Liver (tissue), 9 donors: ENCODE measurements around the gene SCNN1B. TPM values are rescaled to one million over a fixed set of nuclear protein-coding genes. Genes with fewer than 3 reads are reported as not detected.

Experiments used
- DNase-seq: peaks from one replicate; pipeline ENCODE4 v3.0.0-alpha.2; 2017; ENCODE audit warnings: low spot score
- H3K27ac ChIP-seq, 2 donors: one replicate each; pipeline ENCODE4 v1.7.0; 2013; ENCODE audit warnings: inconsistent platforms in 2 of 2, low read length in 2 of 2, control low read depth in 1 of 2, low read depth in 1 of 2, mild to moderate bottlenecking in 1 of 2
- H3K27me3 ChIP-seq, 4 donors: one replicate each; pipeline versions ENCODE4 v1.6.1 to v1.7.0; 2013; ENCODE audit warnings: low read length in 3 of 4, inconsistent platforms in 1 of 4, mild to moderate bottlenecking in 1 of 4, moderate library complexity in 1 of 4; ENCODE audit not compliant: control insufficient read depth in 4 of 4, insufficient read depth in 4 of 4
- H3K36me3 ChIP-seq, 4 donors: one replicate each; pipeline versions ENCODE4 v1.6.1 to v1.7.0; 2013; ENCODE audit warnings: low read length in 3 of 4, mild to moderate bottlenecking in 3 of 4, low read depth in 1 of 4, moderate library complexity in 1 of 4; ENCODE audit not compliant: control insufficient read depth in 4 of 4, insufficient read depth in 3 of 4
- H3K4me1 ChIP-seq, 4 donors: one replicate each; pipeline versions ENCODE4 v1.6.1 to v1.7.0; 2013; ENCODE audit warnings: low read length in 3 of 4, mild to moderate bottlenecking in 3 of 4, moderate library complexity in 1 of 4; ENCODE audit not compliant: control insufficient read depth in 4 of 4, insufficient read depth in 4 of 4
- H3K4me3 ChIP-seq, 3 donors: one replicate each; pipeline versions ENCODE4 v1.6.1 to v1.7.0; 2013; ENCODE audit warnings: low read length in 3 of 3, control low read depth in 1 of 3, low read depth in 1 of 3, mild to moderate bottlenecking in 1 of 3
- H3K9ac ChIP-seq, 2 donors: one replicate each; pipeline ENCODE4 v1.7.0; 2013; ENCODE audit warnings: low read length in 2 of 2, mild to moderate bottlenecking in 2 of 2, moderate library complexity in 2 of 2, control low read depth in 1 of 2, low read depth in 1 of 2
- H3K9me3 ChIP-seq, 4 donors: one replicate each; pipeline versions ENCODE4 v1.6.1 to v1.7.0; 2013; ENCODE audit warnings: low read length in 3 of 4; ENCODE audit not compliant: control insufficient read depth in 4 of 4
- EGR1 ChIP-seq, 2 donors: IDR thresholded peaks; 2 replicates each; pipeline ENCODE4 v1.6.1; 2016 to 2018; ENCODE audit warnings: antibody characterized with exemption in 2 of 2, low read depth in 2 of 2
- FOXA1 ChIP-seq: IDR thresholded peaks from 2 replicates; pipeline ENCODE4 v1.6.1; 2016; ENCODE audit warnings: antibody characterized with exemption
- FOXA2 ChIP-seq: IDR thresholded peaks from 2 replicates; pipeline ENCODE4 v1.6.1; 2016; ENCODE audit warnings: antibody characterized with exemption
- GABPA ChIP-seq, 2 donors: IDR thresholded peaks in 1 of 2; conservative IDR thresholded peaks in 1 of 2; 2 replicates each; pipeline ENCODE4 v1.6.1; 2016; ENCODE audit warnings: antibody characterized with exemption in 2 of 2, mild to moderate bottlenecking in 1 of 2, moderate library complexity in 1 of 2
- HNF4A ChIP-seq, 2 donors: conservative IDR thresholded peaks; 2 replicates each; pipeline ENCODE4 v1.6.1; 2016; ENCODE audit warnings: antibody characterized with exemption in 2 of 2, mild to moderate bottlenecking in 2 of 2
- HNF4G ChIP-seq: IDR thresholded peaks from 2 replicates; pipeline ENCODE4 v1.6.1; 2016; ENCODE audit warnings: antibody characterized with exemption
- JUND ChIP-seq, 2 donors: IDR thresholded peaks; 2 replicates each; pipeline ENCODE4 v1.6.1; 2016; ENCODE audit warnings: antibody characterized with exemption in 2 of 2
- NR2F2 ChIP-seq: IDR thresholded peaks from 2 replicates; pipeline ENCODE4 v1.6.1; 2016; ENCODE audit warnings: antibody characterized with exemption
- RAD21 ChIP-seq, 2 donors: IDR thresholded peaks; 2 replicates each; pipeline ENCODE4 v1.6.1; 2016; ENCODE audit warnings: antibody characterized with exemption in 2 of 2, mild to moderate bottlenecking in 2 of 2
- RXRA ChIP-seq, 2 donors: IDR thresholded peaks; 2 replicates each; pipeline ENCODE4 v1.6.1; 2017 to 2018; ENCODE audit warnings: antibody characterized with exemption in 2 of 2, mild to moderate bottlenecking in 1 of 2
- SP1 ChIP-seq: IDR thresholded peaks from 2 replicates; pipeline ENCODE4 v1.6.1; 2018; ENCODE audit warnings: antibody characterized with exemption, mild to moderate bottlenecking
- TAF1 ChIP-seq: conservative IDR thresholded peaks from 2 replicates; pipeline ENCODE4 v1.6.1; 2016; ENCODE audit warnings: antibody characterized with exemption, mild to moderate bottlenecking
- YY1 ChIP-seq: IDR thresholded peaks from 2 replicates; pipeline ENCODE4 v1.6.1; 2016; ENCODE audit warnings: antibody characterized with exemption, mild to moderate bottlenecking
- WGBS: extraction: QIAGEN DNeasy Blood & Tissue Kit; methylation state at CpG from one replicate; pipeline ENCODE4 v1.1.7; 2013; 5-methylcytosine and 5-hydroxymethylcytosine counted together
- polyA plus RNA-seq, 2 donors: library from polyadenylated mRNA; stranded (reverse) in 1 of 2; unstranded in 1 of 2; fragments of 200-250 nt in 1 of 2; fragments of >200 nt in 1 of 2; fragmentation: Nextera tagmentation in 1 of 2; extraction: Ambion mirVana in 1 of 2; gene quantifications; one replicate each; pipeline versions ENCODE4 v1.2.1 to v1.2.3, GENCODE V29; 2013 to 2015
- total RNA-seq, 2 donors: library from RNA; depleted of rRNA; stranded (reverse); fragments of >200 nt; gene quantifications; one replicate each; pipeline ENCODE4 v1.2.3, GENCODE V29; 2014
- TF ChIP-seq, protein P1 (sequence below): fragments of 150-350 bp; IDR thresholded peaks from 2 replicates; pipeline ENCODE4 v1.5.1; 2017; ENCODE audit warnings: improper control_type of control experiment, low read depth, low read length; ENCODE audit not compliant: missing input control
- TF ChIP-seq, protein P2 (sequence below): IDR thresholded peaks from 2 replicates; pipeline ENCODE4 v1.6.1; 2016; ENCODE audit warnings: antibody characterized with exemption, mild to moderate bottlenecking
- TF ChIP-seq, protein P3 (sequence below): IDR thresholded peaks from 2 replicates; pipeline ENCODE4 v1.6.1; 2016; ENCODE audit warnings: antibody characterized with exemption
- TF ChIP-seq, protein P4 (sequence below): IDR thresholded peaks from 2 replicates; pipeline ENCODE4 v1.6.1; 2016; ENCODE audit warnings: antibody characterized with exemption
- TF ChIP-seq, protein P5 (sequence below): IDR thresholded peaks from 2 replicates; pipeline ENCODE4 v1.6.1; 2016; ENCODE audit warnings: antibody characterized with exemption
- donor health status: healthy.
- donor health status: healthy.
- donor health status: healthy.
- donor health status: healthy.
- donor health status: healthy.

The SCNN1B gene
- total and polyA plus RNA-seq, 4 donors: 0.08 to 0.17 (median 0.14) TPM; not detected in 1

DNA sequence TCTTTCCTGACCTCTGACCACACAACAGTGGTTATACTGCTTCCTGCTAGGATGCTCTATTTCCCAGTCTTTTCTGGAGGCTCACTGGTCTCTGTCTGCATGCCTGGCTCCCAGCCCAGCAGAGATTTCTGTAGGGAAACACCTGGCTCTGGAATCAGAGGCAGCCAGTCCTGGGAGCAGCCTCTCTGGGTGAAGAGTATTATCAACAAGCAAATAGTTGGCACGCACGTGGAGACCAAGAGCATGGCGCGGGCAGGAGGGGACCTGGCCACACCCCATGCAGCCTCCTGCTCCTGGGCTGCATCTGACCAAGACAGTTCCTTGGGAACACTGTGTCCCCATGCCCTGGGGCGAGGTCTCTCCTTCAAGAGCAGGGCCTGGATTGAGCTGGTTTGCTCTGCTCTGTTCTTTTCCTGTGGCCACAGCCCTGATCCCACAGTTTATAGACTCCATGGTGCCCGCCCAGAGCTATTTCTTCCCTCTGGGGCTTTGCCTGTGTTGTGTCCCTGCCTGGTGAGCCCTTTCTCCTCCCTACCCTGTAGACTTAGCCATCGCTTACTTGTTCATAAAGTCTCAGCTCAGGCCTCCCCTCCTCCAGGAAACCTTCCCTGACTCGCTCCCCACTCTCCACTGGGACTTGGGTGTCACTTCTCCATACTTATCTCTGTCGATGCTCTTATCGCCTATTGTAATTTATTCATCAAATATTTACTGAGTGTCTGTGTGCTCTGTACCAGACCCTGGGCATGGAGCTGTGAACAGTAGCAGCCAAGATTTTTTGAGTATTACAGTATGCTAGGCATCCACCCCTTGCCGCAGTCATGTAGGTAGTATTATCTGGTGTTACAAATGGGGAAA lies 60.6 kb downstream of the SCNN1B start:
- 53% methylated on average over 11 of the region's 11 CpGs for WGBS
- H3K36me3 ChIP-seq: no peaks in the 10 kb centered on the region
- no peaks in the 10 kb centered on the region for H3K9me3 ChIP-seq
- DNase-seq: no peak
- TF ChIP-seq TAF1 (no peak), HNF4A (conservative IDR thresholded peaks at IDR 0.05) (no peak), EGR1 (IDR thresholded peaks at IDR 0.05; ENCODE audit: low read depth in 2 of 2) (no peak), YY1 (no peak), JUND (IDR thresholded peaks at IDR 0.05) (no peak), RXRA (IDR thresholded peaks at IDR 0.05) (no peak), FOXA1 (no peak), FOXA2 (no peak), GABPA (IDR thresholded peaks at IDR 0.05 in 1 of 2, conservative IDR thresholded peaks at IDR 0.05 in 1 of 2) (no peak), SP1 (no peak), NR2F2 (no peak), RAD21 (IDR thresholded peaks at IDR 0.05) (no peak), HNF4G (no peak)
- TF ChIP-seq, protein P1, sequence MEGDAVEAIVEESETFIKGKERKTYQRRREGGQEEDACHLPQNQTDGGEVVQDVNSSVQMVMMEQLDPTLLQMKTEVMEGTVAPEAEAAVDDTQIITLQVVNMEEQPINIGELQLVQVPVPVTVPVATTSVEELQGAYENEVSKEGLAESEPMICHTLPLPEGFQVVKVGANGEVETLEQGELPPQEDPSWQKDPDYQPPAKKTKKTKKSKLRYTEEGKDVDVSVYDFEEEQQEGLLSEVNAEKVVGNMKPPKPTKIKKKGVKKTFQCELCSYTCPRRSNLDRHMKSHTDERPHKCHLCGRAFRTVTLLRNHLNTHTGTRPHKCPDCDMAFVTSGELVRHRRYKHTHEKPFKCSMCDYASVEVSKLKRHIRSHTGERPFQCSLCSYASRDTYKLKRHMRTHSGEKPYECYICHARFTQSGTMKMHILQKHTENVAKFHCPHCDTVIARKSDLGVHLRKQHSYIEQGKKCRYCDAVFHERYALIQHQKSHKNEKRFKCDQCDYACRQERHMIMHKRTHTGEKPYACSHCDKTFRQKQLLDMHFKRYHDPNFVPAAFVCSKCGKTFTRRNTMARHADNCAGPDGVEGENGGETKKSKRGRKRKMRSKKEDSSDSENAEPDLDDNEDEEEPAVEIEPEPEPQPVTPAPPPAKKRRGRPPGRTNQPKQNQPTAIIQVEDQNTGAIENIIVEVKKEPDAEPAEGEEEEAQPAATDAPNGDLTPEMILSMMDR: no peak
- TF ChIP-seq, protein P2, sequence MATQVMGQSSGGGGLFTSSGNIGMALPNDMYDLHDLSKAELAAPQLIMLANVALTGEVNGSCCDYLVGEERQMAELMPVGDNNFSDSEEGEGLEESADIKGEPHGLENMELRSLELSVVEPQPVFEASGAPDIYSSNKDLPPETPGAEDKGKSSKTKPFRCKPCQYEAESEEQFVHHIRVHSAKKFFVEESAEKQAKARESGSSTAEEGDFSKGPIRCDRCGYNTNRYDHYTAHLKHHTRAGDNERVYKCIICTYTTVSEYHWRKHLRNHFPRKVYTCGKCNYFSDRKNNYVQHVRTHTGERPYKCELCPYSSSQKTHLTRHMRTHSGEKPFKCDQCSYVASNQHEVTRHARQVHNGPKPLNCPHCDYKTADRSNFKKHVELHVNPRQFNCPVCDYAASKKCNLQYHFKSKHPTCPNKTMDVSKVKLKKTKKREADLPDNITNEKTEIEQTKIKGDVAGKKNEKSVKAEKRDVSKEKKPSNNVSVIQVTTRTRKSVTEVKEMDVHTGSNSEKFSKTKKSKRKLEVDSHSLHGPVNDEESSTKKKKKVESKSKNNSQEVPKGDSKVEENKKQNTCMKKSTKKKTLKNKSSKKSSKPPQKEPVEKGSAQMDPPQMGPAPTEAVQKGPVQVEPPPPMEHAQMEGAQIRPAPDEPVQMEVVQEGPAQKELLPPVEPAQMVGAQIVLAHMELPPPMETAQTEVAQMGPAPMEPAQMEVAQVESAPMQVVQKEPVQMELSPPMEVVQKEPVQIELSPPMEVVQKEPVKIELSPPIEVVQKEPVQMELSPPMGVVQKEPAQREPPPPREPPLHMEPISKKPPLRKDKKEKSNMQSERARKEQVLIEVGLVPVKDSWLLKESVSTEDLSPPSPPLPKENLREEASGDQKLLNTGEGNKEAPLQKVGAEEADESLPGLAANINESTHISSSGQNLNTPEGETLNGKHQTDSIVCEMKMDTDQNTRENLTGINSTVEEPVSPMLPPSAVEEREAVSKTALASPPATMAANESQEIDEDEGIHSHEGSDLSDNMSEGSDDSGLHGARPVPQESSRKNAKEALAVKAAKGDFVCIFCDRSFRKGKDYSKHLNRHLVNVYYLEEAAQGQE: no peak
- TF ChIP-seq, protein P3, sequence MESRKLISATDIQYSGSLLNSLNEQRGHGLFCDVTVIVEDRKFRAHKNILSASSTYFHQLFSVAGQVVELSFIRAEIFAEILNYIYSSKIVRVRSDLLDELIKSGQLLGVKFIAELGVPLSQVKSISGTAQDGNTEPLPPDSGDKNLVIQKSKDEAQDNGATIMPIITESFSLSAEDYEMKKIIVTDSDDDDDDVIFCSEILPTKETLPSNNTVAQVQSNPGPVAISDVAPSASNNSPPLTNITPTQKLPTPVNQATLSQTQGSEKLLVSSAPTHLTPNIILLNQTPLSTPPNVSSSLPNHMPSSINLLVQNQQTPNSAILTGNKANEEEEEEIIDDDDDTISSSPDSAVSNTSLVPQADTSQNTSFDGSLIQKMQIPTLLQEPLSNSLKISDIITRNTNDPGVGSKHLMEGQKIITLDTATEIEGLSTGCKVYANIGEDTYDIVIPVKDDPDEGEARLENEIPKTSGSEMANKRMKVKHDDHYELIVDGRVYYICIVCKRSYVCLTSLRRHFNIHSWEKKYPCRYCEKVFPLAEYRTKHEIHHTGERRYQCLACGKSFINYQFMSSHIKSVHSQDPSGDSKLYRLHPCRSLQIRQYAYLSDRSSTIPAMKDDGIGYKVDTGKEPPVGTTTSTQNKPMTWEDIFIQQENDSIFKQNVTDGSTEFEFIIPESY: no peak
- TF ChIP-seq, protein P4, sequence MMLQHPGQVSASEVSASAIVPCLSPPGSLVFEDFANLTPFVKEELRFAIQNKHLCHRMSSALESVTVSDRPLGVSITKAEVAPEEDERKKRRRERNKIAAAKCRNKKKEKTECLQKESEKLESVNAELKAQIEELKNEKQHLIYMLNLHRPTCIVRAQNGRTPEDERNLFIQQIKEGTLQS: no peak
- TF ChIP-seq, protein P5, sequence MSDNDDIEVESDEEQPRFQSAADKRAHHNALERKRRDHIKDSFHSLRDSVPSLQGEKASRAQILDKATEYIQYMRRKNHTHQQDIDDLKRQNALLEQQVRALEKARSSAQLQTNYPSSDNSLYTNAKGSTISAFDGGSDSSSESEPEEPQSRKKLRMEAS: no peak
- no peaks in the 10 kb centered on the region for H3K4me1 ChIP-seq
- no peak overlapping the region for H3K4me3 ChIP-seq
- H3K27ac ChIP-seq: no peak overlapping the region
- H3K27me3 ChIP-seq: peaks cover 0 to 2% (median 0%) of the 10 kb centered on the region in 4 donors
- H3K9ac ChIP-seq: no peak overlapping the region
